ENCODE data around the gene CCNF. TPM values are rescaled to one million over a fixed set of nuclear protein-coding genes. Genes with fewer than 3 reads are reported as not detected.

The CCNF gene
- total RNA-seq, 2 experiments from 2014 or later: 43.5 TPM

- ATAC-seq (no peak), DNase-seq (no peak)
- TF ChIP-seq CTCF (IDR thresholded peaks at IDR 0.05): no peak
- intact Hi-C loops (cut with micrococcal nuclease): loop anchor here (10.0 kb wide), 1 partner anchor 83 kb away; the partner anchor contains the start of gene ABCA3
- Mint-ChIP-seq H3K4me3 (peak overlapping the region; percentile 88), H3K4me1 (ENCODE audit: low read depth) (peaks cover 15% of the 10 kb centered on the region), H3K36me3 (ENCODE audit: low read depth) (peaks cover 15% of the 10 kb centered on the region), H3K9me3 (no peaks in the 10 kb centered on the region), H3K27me3 (no peaks in the 10 kb centered on the region), H3K27ac (no peak overlapping the region)
- CTCF ChIA-PET: interaction anchor here (0.8 to 1.9 kb wide), 3 partner anchors 10 to 78 kb away, joined by 3 to 7 read pairs (median 4); no protein-coding TSS in a partner anchor
- POLR2A ChIA-PET: interaction anchor here (0.9 kb wide), 1 partner anchor 22 kb away, joined by 4 read pairs; no protein-coding TSS in a partner anchor
Measured at GRCh38 chr16:2427526-2427925, 1.7 kb upstream of the CCNF start.

GRCh38 chr16:2428051-2428783 lies 1.0 kb upstream of the CCNF start:
- Mint-ChIP-seq H3K9me3 (no peaks in the 10 kb centered on the region), H3K27me3 (no peaks in the 10 kb centered on the region), H3K4me3 (peak overlapping the region; percentile 88), H3K36me3 (ENCODE audit: low read depth) (peaks cover 20% of the 10 kb centered on the region), H3K27ac (peak overlapping the region; percentile 77), H3K4me1 (ENCODE audit: low read depth) (peaks cover 15% of the 10 kb centered on the region)
- peak; percentile 26 for TF ChIP-seq CTCF (IDR thresholded peaks at IDR 0.05)
- ATAC-seq (no peak), DNase-seq (peak; percentile 40)
- intact Hi-C loops (cut with micrococcal nuclease): loop anchor here (10.0 kb wide), 1 partner anchor 83 kb away; the partner anchor contains the start of gene ABCA3
- ChIA-PET CTCF (interaction anchor here (0.8 to 1.9 kb wide), 5 partner anchors 10 to 192 kb away, joined by 3 to 7 read pairs (median 3); partner anchors contain the start of genes AMDHD2 and DNASE1L2), POLR2A (interaction anchor here (0.6 kb wide), 1 partner anchor 10 kb away, joined by 3 read pairs; no protein-coding TSS in a partner anchor)

- ATAC-seq: peak; percentile 35
- no peak for TF ChIP-seq CTCF (IDR thresholded peaks at IDR 0.05)
- POLR2A ChIA-PET: interaction anchor here (0.6 kb wide), 1 partner anchor 10 kb away, joined by 3 read pairs; no protein-coding TSS in a partner anchor
- no peaks in the 10 kb centered on the region for H3K9me3 Mint-ChIP-seq
- no peaks in the 10 kb centered on the region for H3K27me3 Mint-ChIP-seq
- DNase-seq: no peak
- intact Hi-C loops (cut with micrococcal nuclease): loop anchor here (10.0 kb wide), 1 partner anchor 84 kb away; the partner anchor contains the start of gene ABCA3
- peaks cover 15% of the 10 kb centered on the region for H3K4me1 Mint-ChIP-seq (ENCODE audit: low read depth)
- H3K4me3 Mint-ChIP-seq: peak overlapping the region; percentile 88
- H3K36me3 Mint-ChIP-seq (ENCODE audit: low read depth): peaks cover 23% of the 10 kb centered on the region
- CTCF ChIA-PET: interaction anchor here (0.9 to 1.9 kb wide), 4 partner anchors 11 to 192 kb away, joined by 3 to 7 read pairs (median 3); partner anchors contain the start of genes AMDHD2 and DNASE1L2
- peak overlapping the region; percentile 77 for H3K27ac Mint-ChIP-seq
Measured at GRCh38 chr16:2428784-2429033, 538 bp upstream of the CCNF start.

- peak overlapping the region; percentile 88 for H3K4me3 Mint-ChIP-seq
- peaks cover 29% of the 10 kb centered on the region for H3K36me3 Mint-ChIP-seq (ENCODE audit: low read depth)
- DNase-seq (no peak), ATAC-seq (no peak)
- intact Hi-C loops (cut with micrococcal nuclease): loop anchor here (10.0 kb wide), 2 partner anchors 75 to 85 kb away; partner anchors contain the start of gene ABCA3
- peak; percentile 25 for TF ChIP-seq CTCF (IDR thresholded peaks at IDR 0.05)
- peaks cover 15% of the 10 kb centered on the region for H3K4me1 Mint-ChIP-seq (ENCODE audit: low read depth)
- H3K27me3 Mint-ChIP-seq: no peaks in the 10 kb centered on the region
- H3K27ac Mint-ChIP-seq: peak overlapping the region; percentile 40
- CTCF ChIA-PET: interaction anchor here (0.7 to 2.9 kb wide), 9 partner anchors 10 to 235 kb away, joined by 3 to 12 read pairs (median 5); partner anchors contain the start of genes ABCA3 and TEDC2
- H3K9me3 Mint-ChIP-seq: no peaks in the 10 kb centered on the region
- POLR2A ChIA-PET: interaction anchor here (0.8 to 1.2 kb wide), 3 partner anchors 29 to 178 kb away, joined by 4 read pairs; partner anchors contain the start of gene ECI1
Measured at GRCh38 chr16:2429771-2430663, 770 bp downstream of the CCNF start.

Data from activated CD8-positive, alpha-beta T cell treated with anti-CD3 and anti-CD28 coated beads for 36 hours (primary cell).